CD14-positive monocyte (primary cell): ENCODE results near the gene GSTO2. TPM values are rescaled to one million over a fixed set of nuclear protein-coding genes. Genes with fewer than 3 reads are reported as not detected.
A peak's percentile ranks its signal among the peaks of the same experiment; 100 is the strongest.

Experiments used
- DNase-seq, 3 donors: peaks; one replicate each; pipeline ENCODE4 v3.0.0-alpha.2; 2011 to 2022
- H2AFZ ChIP-seq: 2 replicates; pipeline ENCODE4 v1.6.0; 2012; ENCODE audit warnings: mild to moderate bottlenecking, low read depth, low read length, inconsistent platforms; ENCODE audit not compliant: insufficient read depth, poor library complexity, severe bottlenecking
- H3K27ac ChIP-seq, 2 donors: 1 replicate in 1 of 2; 2 replicates in 1 of 2; pipeline ENCODE4 v1.5.1; 2012 to 2013; ENCODE audit warnings: low read length in 2 of 2, control low read depth in 1 of 2, inconsistent platforms in 1 of 2, low read depth in 1 of 2, mild to moderate bottlenecking in 1 of 2
- H3K27me3 ChIP-seq, 2 donors: one replicate each; pipeline versions ENCODE4 v1.6.0 to v1.6.1; 2011 to 2013; ENCODE audit warnings: low read length in 2 of 2; ENCODE audit not compliant: control insufficient read depth in 2 of 2, insufficient read depth in 2 of 2
- H3K36me3 ChIP-seq, 2 donors: replicated peaks in 1 of 2; 1 replicate in 1 of 2; 2 replicates in 1 of 2; pipeline versions ENCODE4 v1.5.1 to v1.6.1; 2012 to 2013; ENCODE audit warnings: low read length in 2 of 2, control low read depth in 1 of 2, inconsistent platforms in 1 of 2, mild to moderate bottlenecking in 1 of 2; ENCODE audit not compliant: insufficient read depth in 2 of 2, control insufficient read depth in 1 of 2
- H3K4me1 ChIP-seq, 2 donors: 1 replicate in 1 of 2; 2 replicates in 1 of 2; pipeline versions ENCODE4 v1.5.1 to v1.6.1; 2012 to 2013; ENCODE audit warnings: low read length in 2 of 2, control low read depth in 1 of 2, inconsistent platforms in 1 of 2, mild to moderate bottlenecking in 1 of 2, moderate library complexity in 1 of 2; ENCODE audit not compliant: insufficient read depth in 2 of 2, control insufficient read depth in 1 of 2
- H3K4me2 ChIP-seq: replicated peaks from 2 replicates; pipeline ENCODE3; 2012; ENCODE audit warnings: low read length, moderate library complexity, mild to moderate bottlenecking; ENCODE audit not compliant: poor library complexity, severe bottlenecking; ENCODE audit errors: extremely low read depth
- H3K4me3 ChIP-seq, 3 experiments: fragments of 200-600 bp in 1 of 3; sonication (generic) in 1 of 3; replicated peaks in 1 of 3; 1 replicate in 2 of 3; 2 replicates in 1 of 3; pipeline ENCODE4 v1.5.1; 2011 to 2013; ENCODE audit warnings: low read length in 3 of 3, mild to moderate bottlenecking in 3 of 3, control low read depth in 2 of 3, low read depth in 2 of 3, inconsistent platforms in 1 of 3, moderate library complexity in 1 of 3
- H3K79me2 ChIP-seq: 2 replicates; pipeline ENCODE4 v1.6.0; 2012; ENCODE audit warnings: mild to moderate bottlenecking, control low read depth, inconsistent platforms, low read length, moderate library complexity; ENCODE audit not compliant: insufficient read depth
- H3K9ac ChIP-seq: 2 replicates; pipeline ENCODE4 v1.6.0; 2017; ENCODE audit warnings: low read length, mild to moderate bottlenecking; ENCODE audit not compliant: insufficient read depth, poor library complexity, severe bottlenecking
- H3K9me3 ChIP-seq, 2 donors: replicated peaks in 1 of 2; 1 replicate in 1 of 2; 2 replicates in 1 of 2; pipeline versions ENCODE4 v1.5.1 to v1.6.1; 2012 to 2013; ENCODE audit warnings: low read length in 2 of 2, control low read depth in 1 of 2; ENCODE audit not compliant: control insufficient read depth in 1 of 2, insufficient read depth in 1 of 2
- H4K20me1 ChIP-seq: 2 replicates; pipeline ENCODE4 v1.6.0; 2012; ENCODE audit warnings: mild to moderate bottlenecking, low read length, control low read depth, moderate library complexity; ENCODE audit not compliant: insufficient read depth
- H3K27ac Mint-ChIP-seq, 7 donors: one replicate each; pipeline ENCODE4 v1.8.0; 2020; ENCODE audit warnings: mild to moderate bottlenecking in 7 of 7, mixed read lengths in 7 of 7, moderate library complexity in 6 of 7, inconsistent platforms in 2 of 7
- H3K27me3 Mint-ChIP-seq, 3 donors: one replicate each; pipeline ENCODE4 v1.8.0; 2021 to 2022; ENCODE audit warnings: low read depth in 3 of 3, mild to moderate bottlenecking in 3 of 3, mixed read lengths in 3 of 3, moderate library complexity in 3 of 3, inconsistent platforms in 1 of 3
- H3K36me3 Mint-ChIP-seq, 2 donors: one replicate each; pipeline ENCODE4 v1.8.0; 2020; ENCODE audit warnings: mixed read lengths in 2 of 2, inconsistent platforms in 1 of 2, mild to moderate bottlenecking in 1 of 2
- H3K4me1 Mint-ChIP-seq: one replicate; pipeline ENCODE4 v1.8.0; 2020; ENCODE audit warnings: mild to moderate bottlenecking, mixed read lengths
- H3K4me3 Mint-ChIP-seq, 2 donors: one replicate each; pipeline ENCODE4 v1.8.0; 2020; ENCODE audit warnings: mild to moderate bottlenecking in 2 of 2, mixed read lengths in 2 of 2, moderate library complexity in 1 of 2
- H3K9me3 Mint-ChIP-seq, 7 donors: one replicate each; pipeline ENCODE4 v1.8.0; 2020 to 2022; ENCODE audit warnings: mixed read lengths in 7 of 7, mild to moderate bottlenecking in 6 of 7, moderate library complexity in 6 of 7, inconsistent platforms in 2 of 7
- CTCF ChIP-seq: fragments of 200-600 bp; IDR thresholded peaks from one replicate; pipeline ENCODE4 v1.8.0; 2022; ENCODE audit warnings: antibody characterized with exemption, mild to moderate bottlenecking
- WGBS: methylation state at CpG from one replicate; pipeline ENCODE4 v1.1.5; 2013; ENCODE audit warnings: missing lambda C conversion rate; ENCODE audit not compliant: insufficient coverage; 5-methylcytosine and 5-hydroxymethylcytosine counted together
- intact Hi-C, 2 donors: fragments of 100-400 bp; cut with micrococcal nuclease; formaldehyde crosslinking; loops; one replicate each; pipeline versions ENCODE4 v1.15.0 to v1.15.1; 2023
- polyA plus RNA-seq, 3 donors: library from polyadenylated mRNA; depleted of rRNA in 1 of 3; unstranded in 2 of 3; stranded (reverse) in 1 of 3; fragments of 300-500 nt in 2 of 3; fragments of >200 nt in 1 of 3; fragmentation: Illumina TruSeq in 2 of 3; gene quantifications; 1 replicate in 2 of 3; 2 replicates in 1 of 3; pipeline ENCODE4 v1.2.3, GENCODE V29; 2012 to 2021

Gene GSTO2
- polyA plus RNA-seq, 3 donors = 0.16 to 0.26 TPM; not detected in 1

GRCh38 chr10:104328896-104329710 lies 60.1 kb downstream of the GSTO2 start:
- H3K9me3 Mint-ChIP-seq = no peaks in the 10 kb centered on the region

More at GRCh38 chr10:104328896-104329710, 60.1 kb downstream of the GSTO2 start:
- Mint-ChIP-seq H3K4me1 (peaks cover 95% of the 10 kb centered on the region), H3K27me3 (peaks cover 0 to 5% (median 0%) of the 10 kb centered on the region in 3 donors), H3K27ac (peak overlapping the region; percentile 91 to 96 (median 94)), H3K4me3 (peak overlapping the region; percentile 61 to 82), H3K36me3 (peaks cover 45 to 61% of the 10 kb centered on the region in 2 donors)
- WGBS = 19% methylated on average over 9 of the region's 15 CpGs
- H3K9ac ChIP-seq = peak overlapping the region; percentile 56
- DNase-seq = peak; percentile 90 to 98 (median 95)
- H3K4me1 ChIP-seq = peaks cover 95 to 98% of the 10 kb centered on the region in 2 donors
- intact Hi-C loops = loop anchor here (1.0 to 10.0 kb wide), 3 partner anchors 8 to 74 kb away; partner anchors contain the start of gene GSTO1 (in 2 of the 2)
- H3K27me3 ChIP-seq = no peaks in the 10 kb centered on the region
- H3K9me3 ChIP-seq = no peaks in the 10 kb centered on the region
- peaks cover 100% of the 10 kb centered on the region for H4K20me1 ChIP-seq
- H3K4me2 ChIP-seq = peak overlapping the region; percentile 72
- H3K79me2 ChIP-seq = peaks cover 100% of the 10 kb centered on the region
- H2AFZ ChIP-seq = no peak overlapping the region
- H3K27ac ChIP-seq = peak overlapping the region; percentile 61 to 86
- H3K4me3 ChIP-seq = peak overlapping the region in 1 of 3 experiments; percentile 65
- H3K36me3 ChIP-seq = peaks cover 13 to 39% of the 10 kb centered on the region in 2 donors
- TF ChIP-seq CTCF = no peak
